CD4-positive, CD25-positive, alpha-beta regulatory T cell (primary cell): ENCODE data around the gene C6orf58. TPM values are rescaled to one million over a fixed set of nuclear protein-coding genes. Genes with fewer than 3 reads are reported as not detected.

ENCODE experiments used
- polyA plus RNA-seq, 4 donors: library from polyadenylated mRNA; unstranded; fragments of 300-500 nt; fragmentation: Illumina TruSeq; gene quantifications; one replicate each; pipeline ENCODE4 v1.2.3, GENCODE V29; 2021
- total RNA-seq: library from RNA; stranded (reverse); gene quantifications from one replicate; pipeline ENCODE4 v1.2.3, GENCODE V29; 2022

The C6orf58 gene
- total and polyA plus RNA-seq, 5 donors from 2014 or later: not detected

Other genes starting within 250 kb of the C6orf58 start
- 22.8 TPM for gene ECHDC1, start 233.6 kb upstream of the C6orf58 start, total RNA-seq
- gene ECHDC1, start 233.6 kb upstream of the C6orf58 start, polyA plus RNA-seq: 10 to 100 TPM; 54.6 to 71.7 (median 62.6) TPM
- gene KIAA0408, start 117.8 kb upstream of the C6orf58 start, total RNA-seq: 5.8 TPM
- gene KIAA0408, start 117.8 kb upstream of the C6orf58 start, polyA plus RNA-seq: under 1 TPM in 3 of 4 donors, not detected in 1; 0.24 to 0.68 (median 0.66) TPM